Inferior parietal cortex (tissue), 1 donor: ENCODE results near the gene MATR3.
"Not testable (repeated sequence)": the region's sequence is repeated elsewhere in the genome, so short reads cannot be mapped to it uniquely, and the experiment has no call there.

Experiments
- DNase-seq: peaks from one replicate; pipeline ENCODE4 v3.0.0-alpha.2; 2016; ENCODE audit errors: extremely low spot score

MATR3 gene

GRCh38 chr5:139297439-139298133 is 4.0 kb downstream of the MATR3 start:
- DNase-seq: no peak

DNA sequence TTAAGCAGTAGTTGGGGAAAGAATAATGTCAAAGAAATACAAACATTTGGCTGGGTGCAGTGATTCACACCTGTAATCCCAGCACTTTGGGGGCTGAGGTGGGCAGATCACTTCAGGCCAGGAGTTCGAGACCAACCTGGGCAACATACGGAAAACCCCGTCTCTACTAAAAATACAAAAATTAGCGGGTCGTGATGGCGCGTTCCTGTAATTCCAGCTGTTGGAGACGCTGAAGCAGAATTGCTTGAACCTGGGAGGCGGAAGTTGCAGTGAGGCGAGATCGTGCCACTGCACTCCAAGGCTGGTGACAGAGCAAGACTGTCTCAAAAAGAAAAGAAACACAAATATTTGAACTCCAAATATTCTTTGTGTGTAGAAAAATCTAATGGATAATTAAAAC is 4.7 kb downstream of the MATR3 start:
- no peak for DNase-seq

GRCh38 chr5:139299486-139299885 is 5.9 kb downstream of the MATR3 start:
- no peak for DNase-seq

DNA sequence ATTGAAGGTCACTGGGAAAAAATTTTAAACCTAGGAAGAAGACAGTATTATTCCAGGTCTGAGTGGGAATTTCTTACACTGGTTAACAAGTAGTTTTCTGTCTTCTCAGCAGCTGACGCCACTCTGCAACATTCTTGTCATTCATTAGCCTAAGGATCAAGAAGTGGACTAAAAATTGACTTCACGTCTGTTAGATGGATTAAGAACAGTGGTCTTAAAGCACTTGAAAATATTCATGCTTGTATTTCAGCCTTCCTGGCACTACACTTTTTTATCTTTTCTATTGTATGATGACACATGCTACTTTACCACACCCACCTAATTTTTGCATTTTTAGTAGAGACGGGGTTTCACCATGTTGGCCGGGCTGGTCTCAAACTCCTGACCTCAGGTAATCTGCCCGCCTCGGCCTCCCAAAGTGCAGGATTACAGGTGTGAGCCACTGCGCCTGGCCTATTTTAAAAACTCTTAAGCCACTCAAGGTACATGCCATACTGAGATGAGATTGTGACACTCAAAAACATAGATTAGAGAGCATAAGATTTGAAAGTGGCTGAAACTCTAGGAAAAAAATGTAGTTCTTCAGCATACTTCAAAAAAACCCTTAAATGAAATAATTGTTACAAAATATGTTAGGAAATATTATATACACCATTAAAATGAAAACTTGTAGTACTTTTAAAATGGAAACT is 8.4 kb downstream of the MATR3 start:
- no peak for DNase-seq

GRCh38 chr5:139304391-139305324 is 11.1 kb downstream of the MATR3 start:
- DNase-seq: no peak

GRCh38 chr5:139306197-139306596 is 12.7 kb downstream of the MATR3 start:
- no peak for DNase-seq

DNA sequence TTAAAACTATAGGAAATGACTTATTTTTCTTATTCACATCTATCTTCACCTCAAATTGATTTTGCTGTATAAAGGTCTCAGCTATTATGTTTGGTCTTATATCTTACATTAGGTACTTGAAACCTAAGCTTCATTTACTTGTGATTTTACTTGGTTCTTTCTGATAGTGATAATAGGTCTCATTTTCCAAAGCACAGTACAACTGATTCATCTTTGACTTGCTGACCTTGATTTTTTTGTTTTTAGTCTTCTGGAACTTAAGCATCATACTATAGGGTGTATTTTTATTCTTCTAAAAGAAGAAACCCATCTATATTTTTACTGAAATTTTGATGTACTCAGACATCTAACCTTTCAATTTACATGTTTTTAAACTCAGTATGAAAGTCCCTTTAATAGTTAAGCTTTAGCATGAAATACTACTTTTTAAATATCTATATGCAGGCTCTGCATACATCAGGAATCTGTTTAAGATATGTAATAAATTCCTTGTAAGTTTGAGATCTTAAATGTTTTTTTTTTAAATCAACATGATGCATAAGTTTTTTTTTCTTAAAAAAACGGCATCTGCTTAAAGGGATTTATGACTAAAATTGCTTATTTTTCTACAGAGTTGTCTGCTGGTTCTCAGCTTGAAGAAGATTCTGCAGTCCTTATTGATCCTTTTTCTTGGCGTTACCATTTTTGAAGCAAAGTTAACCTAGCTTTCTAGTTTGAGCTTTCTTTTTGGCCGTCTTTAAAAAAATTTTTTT is 13.3 kb downstream of the MATR3 start:
- no peak for DNase-seq

DNA sequence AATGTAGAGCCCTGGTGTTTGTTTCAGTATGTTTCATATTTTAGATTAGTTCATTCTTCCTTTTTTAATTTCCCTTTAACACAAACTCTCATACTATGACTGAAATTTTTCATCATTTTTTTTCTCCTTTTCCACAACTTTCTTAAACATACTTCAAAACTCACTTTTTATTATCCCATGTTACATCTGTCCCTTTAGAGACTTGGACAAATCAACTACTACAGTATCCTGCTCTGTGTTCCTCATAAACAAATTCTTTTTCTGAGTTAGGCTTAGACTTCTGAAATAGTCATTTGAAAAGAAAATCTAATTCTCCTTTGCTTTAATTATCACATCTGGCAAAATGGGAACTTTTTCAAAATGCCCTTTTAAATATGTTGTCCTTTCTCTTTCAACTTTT is 15.3 kb downstream of the MATR3 start:
- DNase-seq: no peak

GRCh38 chr5:139310715-139311186 is 17.2 kb downstream of the MATR3 start:
- DNase-seq: not testable (repeated sequence)

DNA sequence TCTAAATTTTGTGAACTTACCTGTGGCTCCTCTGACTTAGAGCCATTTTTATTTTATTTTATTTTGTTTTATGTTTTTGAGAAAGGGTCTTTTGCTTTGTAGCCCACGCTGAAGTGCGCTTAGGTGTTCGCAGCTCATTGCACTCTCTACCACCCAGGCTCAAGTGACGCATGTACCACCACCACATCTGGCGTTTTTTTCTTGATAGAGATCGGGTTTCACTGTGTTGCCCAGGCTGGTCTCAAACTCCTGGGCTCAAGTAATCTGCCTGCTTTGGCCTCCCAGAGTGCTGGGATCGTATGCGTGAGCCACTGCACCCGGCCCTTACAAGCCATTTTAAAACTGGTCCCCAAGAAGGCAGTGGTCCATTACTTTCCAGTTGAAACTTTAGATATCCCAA is 18.5 kb downstream of the MATR3 start:
- no peak for DNase-seq

DNA sequence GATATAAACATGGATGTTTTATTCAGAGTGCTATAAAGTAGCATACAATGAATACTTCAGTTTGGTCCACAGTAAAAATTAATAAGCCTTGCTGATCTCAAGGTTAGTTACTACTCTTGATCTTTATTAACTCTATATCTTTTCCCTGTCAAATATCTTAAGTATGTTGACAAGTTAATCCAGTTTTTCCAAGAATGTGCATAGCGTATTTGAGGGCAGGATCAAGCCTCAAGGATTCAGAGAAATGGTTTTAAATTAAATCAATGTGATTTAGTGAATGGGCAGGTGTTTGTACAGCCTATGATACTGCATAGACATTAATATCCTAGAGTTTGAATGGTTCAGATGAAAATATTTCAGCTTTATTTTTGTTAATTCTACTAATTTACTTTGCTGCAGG is 20.7 kb downstream of the MATR3 start:
- DNase-seq: no peak

GRCh38 chr5:139315056-139315615 is 21.6 kb downstream of the MATR3 start:
- no peak for DNase-seq

DNA sequence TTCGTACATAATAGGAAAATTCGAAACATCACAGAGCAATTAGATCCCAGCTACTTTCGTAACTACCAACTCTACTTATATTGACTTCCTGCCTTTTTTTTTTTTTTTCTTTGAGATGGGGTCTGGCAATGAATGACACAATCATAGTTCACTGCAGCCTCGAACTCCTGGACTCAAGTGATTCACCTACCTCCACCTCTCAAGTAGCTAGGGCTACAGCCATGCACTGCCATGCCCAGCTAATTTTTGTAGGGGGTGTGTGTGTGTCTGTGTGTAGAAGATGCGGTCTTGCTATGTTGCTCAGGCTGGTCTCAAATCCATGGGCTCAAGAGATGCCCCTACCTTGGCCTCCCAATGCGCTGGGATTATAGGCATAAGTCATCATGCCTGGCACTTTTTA is 42.3 kb downstream of the MATR3 start:
- no peak for DNase-seq

GRCh38 chr5:139340051-139340450 is 46.5 kb downstream of the MATR3 start:
- no peak for DNase-seq

GRCh38 chr5:139341187-139341688 is 47.7 kb downstream of the MATR3 start:
- DNase-seq: peak; percentile 15

DNA sequence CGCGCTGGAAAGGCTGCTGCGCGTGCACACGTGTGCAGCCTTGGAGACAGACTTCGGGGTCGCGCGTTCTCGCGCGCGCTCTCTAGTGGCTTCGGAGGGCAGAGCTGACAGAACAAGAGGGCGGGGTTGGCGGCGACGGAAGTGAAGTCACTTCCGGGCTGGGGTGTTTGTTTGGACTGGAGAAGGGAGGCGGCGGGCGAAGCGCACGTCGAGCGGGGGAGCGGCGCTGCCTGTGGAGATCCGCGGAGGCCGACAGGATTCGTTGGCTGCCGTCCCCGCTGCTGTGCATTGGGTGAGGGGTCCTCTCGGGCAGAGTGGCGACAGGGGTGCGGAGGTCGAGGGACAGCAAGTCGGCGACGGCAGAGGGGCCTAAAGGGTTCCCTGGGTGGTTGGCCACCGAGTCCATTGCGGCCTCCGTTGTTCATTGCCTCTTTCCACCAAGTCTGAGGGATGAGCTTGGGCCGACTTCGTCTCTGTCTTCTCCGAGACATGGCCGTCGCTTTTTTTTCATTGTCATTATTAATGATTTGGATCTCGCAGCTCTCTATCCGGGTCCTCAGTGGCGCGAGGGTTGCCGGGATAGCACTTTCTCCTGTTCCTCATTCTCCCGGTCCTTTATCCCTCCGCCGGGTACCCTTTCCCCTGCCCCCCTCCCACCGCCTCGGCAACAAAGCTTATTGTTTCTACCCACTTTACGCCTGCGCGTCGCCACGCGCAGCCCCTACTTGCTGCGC is 48.3 kb downstream of the MATR3 start, which contains the start of gene PAIP2:
Gene PAIP2, plus strand, starts transcription at position 166 of the 734 bp plus-strand sequence. CDS start 21,931 bp downstream, outside the sequence.
- DNase-seq: peak; percentile 97

GRCh38 chr5:139342423-139342723 is 48.8 kb downstream of the MATR3 start:
- DNase-seq: no peak

DNA sequence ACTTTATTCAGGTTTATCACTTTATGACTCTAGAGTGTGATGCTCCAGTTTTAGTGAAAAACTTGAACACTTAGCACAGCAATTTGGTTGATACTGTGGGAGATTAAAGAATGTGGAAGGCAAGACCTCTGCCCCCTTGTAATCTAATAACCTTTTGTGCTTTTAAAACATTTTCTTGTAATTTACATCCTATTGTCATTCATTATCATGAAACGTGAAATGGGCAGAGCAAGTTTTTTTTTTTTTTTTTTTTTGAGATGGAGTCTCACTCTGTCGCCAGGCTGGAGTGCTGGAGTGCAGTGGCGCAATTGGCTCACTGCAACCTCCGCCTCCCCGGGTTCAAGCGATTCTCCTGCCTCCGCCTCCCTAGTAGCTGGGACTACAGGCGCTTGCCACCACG is 49.9 kb downstream of the MATR3 start:
- DNase-seq: no peak

GRCh38 chr5:139344177-139344576 is 50.6 kb downstream of the MATR3 start:
- DNase-seq: no peak

DNA sequence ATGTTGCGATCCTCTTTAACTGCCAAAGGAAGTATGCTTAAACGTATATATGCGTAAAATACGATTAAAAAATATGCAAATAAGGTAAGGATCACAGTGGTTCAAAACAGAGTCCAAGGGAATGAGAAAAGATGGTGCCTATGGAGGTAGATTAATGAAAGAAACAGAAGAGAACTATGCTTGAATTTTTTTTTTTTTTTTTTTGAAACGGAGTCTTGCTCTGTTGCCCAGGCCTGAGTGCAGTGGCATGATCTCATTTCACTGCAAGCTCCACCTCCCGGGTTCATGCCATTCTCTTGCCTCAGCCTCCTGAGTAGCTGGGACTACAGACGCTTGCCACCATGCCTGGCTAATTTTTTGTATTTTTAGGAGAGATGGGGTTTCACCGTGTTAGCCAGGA is 51.9 kb downstream of the MATR3 start:
- DNase-seq: not testable (repeated sequence)
